ENCODE results near the gene MIB1.

DNA sequence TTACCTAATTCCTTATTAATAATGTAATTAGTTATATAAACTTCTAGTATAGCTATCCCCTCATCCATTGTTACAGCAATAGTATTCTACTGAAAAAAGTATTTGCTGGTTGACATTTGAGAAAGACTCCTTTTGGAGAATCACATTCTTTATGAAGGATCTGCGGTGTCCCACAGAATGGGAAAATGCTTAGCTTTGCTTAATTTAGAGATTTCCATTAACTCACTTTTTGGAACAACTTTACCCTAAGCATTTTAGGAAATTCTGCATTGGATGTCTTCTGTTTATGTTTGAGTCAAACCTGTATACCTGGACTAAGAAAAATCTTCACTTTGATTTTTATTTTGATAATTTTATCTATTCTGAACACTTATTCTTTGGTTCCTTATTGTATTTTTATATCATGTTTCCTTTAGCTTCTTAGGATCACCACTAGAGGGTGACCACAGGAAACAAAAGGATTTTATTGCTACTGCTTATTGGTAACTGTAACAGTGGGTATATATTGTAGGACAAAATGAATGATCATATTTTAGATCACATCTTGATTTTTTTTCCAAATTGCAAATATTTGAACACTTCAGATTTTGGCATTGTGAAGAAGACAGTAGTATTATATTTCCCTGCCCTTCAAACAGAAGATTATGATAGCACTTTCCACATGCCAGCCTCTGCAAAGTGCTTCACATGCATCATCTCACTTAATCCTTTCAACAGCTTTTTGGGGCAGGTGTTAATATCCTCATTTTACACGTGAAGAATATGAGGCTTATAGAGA is 79.6 kb downstream of the MIB1 start:
- TF ChIP-seq, protein P1, sequence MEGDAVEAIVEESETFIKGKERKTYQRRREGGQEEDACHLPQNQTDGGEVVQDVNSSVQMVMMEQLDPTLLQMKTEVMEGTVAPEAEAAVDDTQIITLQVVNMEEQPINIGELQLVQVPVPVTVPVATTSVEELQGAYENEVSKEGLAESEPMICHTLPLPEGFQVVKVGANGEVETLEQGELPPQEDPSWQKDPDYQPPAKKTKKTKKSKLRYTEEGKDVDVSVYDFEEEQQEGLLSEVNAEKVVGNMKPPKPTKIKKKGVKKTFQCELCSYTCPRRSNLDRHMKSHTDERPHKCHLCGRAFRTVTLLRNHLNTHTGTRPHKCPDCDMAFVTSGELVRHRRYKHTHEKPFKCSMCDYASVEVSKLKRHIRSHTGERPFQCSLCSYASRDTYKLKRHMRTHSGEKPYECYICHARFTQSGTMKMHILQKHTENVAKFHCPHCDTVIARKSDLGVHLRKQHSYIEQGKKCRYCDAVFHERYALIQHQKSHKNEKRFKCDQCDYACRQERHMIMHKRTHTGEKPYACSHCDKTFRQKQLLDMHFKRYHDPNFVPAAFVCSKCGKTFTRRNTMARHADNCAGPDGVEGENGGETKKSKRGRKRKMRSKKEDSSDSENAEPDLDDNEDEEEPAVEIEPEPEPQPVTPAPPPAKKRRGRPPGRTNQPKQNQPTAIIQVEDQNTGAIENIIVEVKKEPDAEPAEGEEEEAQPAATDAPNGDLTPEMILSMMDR (conservative IDR thresholded peaks at IDR 0.05; ENCODE audit: low read depth in 2 of 2), result peak in 1 of 2 experiments; percentile 88; a peak in 3 of 4 replicates
- TF ChIP-seq POLR2AphosphoS5 (IDR thresholded peaks at IDR 0.05; ENCODE audit: low read depth) (no peak), EZH2 (IDR thresholded peaks at IDR 0.05; ENCODE audit: low read depth, unreplicated experiment) (no peak), ZNF114 (CRISPR knock-in tag; IDR thresholded peaks at IDR 0.05) (no peak)

Measured in GM23338 (cell line).